ENCODE measurements around the gene MFSD2A.

GRCh38 chr1:39940253-39940652 is 14.7 kb upstream of the MFSD2A start:
- TF ChIP-seq POLR2A (IDR thresholded peaks at IDR 0.05) (no peak), CTCF (IDR thresholded peaks at IDR 0.05) (no peak)
